ENCODE results near the gene ALPP. TPM values are rescaled to one million over a fixed set of nuclear protein-coding genes. Genes with fewer than 3 reads are reported as not detected.

ALPP gene
- total and polyA plus RNA-seq, 2 donors (not counting 3 experiments of a cell fraction or from before 2014, with no cell fraction given), result not detected

GRCh38 chr2:232342635-232343565 lies 35.7 kb upstream of the ALPP start:
- Histone ChIP-seq H3K4me2 (ENCODE audit: insufficient read depth, low read length) (no peak overlapping the region), H3K9ac (replicated peaks; ENCODE audit: extremely low read depth, insufficient read depth, low read length) (no peak overlapping the region), H4K20me1 (replicated peaks; ENCODE audit: control insufficient read depth, extremely low read depth, insufficient read depth, low read length) (no peaks in the 10 kb centered on the region), H3K27me3 (ENCODE audit: control insufficient read depth in 2 of 2, insufficient read depth in 2 of 2, low read length in 2 of 2) (peaks cover 0 to 3% of the 10 kb centered on the region in 2 experiments), H3K36me3 (ENCODE audit: control insufficient read depth in 2 of 2, extremely low read depth in 1 of 2, insufficient read depth in 2 of 2, low read length in 2 of 2) (no peaks in the 10 kb centered on the region), H3K9me1 (replicated peaks; ENCODE audit: control insufficient read depth, extremely low read depth, insufficient read depth, low read length) (no peaks in the 10 kb centered on the region), H3K79me2 (ENCODE audit: control insufficient read depth, insufficient read depth, low read length) (no peaks in the 10 kb centered on the region), H3K27ac (ENCODE audit: insufficient read depth, low read depth, low read length) (no peak overlapping the region), H2AFZ (ENCODE audit: low read depth, low read length) (no peak overlapping the region), H3K9me3 (replicated peaks; ENCODE audit: control insufficient read depth, insufficient read depth, low read length) (no peaks in the 10 kb centered on the region), H3K4me3 (replicated peaks in 1 of 3; ENCODE audit: insufficient read depth in 1 of 3, low read depth in 1 of 3, low read length in 3 of 3) (no peak overlapping the region), H3K4me1 (ENCODE audit: control insufficient read depth, extremely low read depth, insufficient read depth, low read length) (no peaks in the 10 kb centered on the region)
- dilution Hi-C loops (cut with MboI; ENCODE audit: extremely low pct_ligation_motif_present, low sequenced_read_pairs), result no loop called here
- no peak for TF ChIP-seq CTCF (IDR thresholded peaks at IDR 0.05; ENCODE audit: extremely low read depth in 1 of 2, insufficient read depth in 1 of 2, low read depth in 1 of 2, low read length in 2 of 2)
- no peak for TF ChIP-seq POLR2A (IDR thresholded peaks at IDR 0.05; ENCODE audit: low read depth, low read length)
- TF ChIP-seq MAX (IDR thresholded peaks at IDR 0.05; ENCODE audit: insufficient read depth, insufficient read length), result no peak
- CTCF ChIA-PET, result interaction anchor here (0.6 kb wide), 1 partner anchor 414 kb away, joined by 4 read pairs; no protein-coding TSS in a partner anchor
- DNase-seq (ENCODE audit: low read depth, low spot score), result no peak
- intact Hi-C loops (cut with micrococcal nuclease), result no loop called here
- BruUV-seq (replicated peaks), result no TSS peak
- POLR2A ChIA-PET, result interaction anchor here (0.7 kb wide), 1 partner anchor 114 kb away, joined by 4 read pairs; no protein-coding TSS in a partner anchor
- no peak for FAIRE-seq

GRCh38 chr2:232343821-232344220 lies 34.7 kb upstream of the ALPP start:
- no peaks in the 10 kb centered on the region for H3K36me3 ChIP-seq (ENCODE audit: control insufficient read depth in 2 of 2, extremely low read depth in 1 of 2, insufficient read depth in 2 of 2, low read length in 2 of 2)
- CTCF ChIA-PET, result interaction anchor here (1.3 to 1.6 kb wide), 2 partner anchors 8 to 22 kb away, joined by 3 read pairs; no protein-coding TSS in a partner anchor
- H3K27ac ChIP-seq (ENCODE audit: insufficient read depth, low read depth, low read length), result no peak overlapping the region
- H3K27me3 ChIP-seq (ENCODE audit: control insufficient read depth in 2 of 2, insufficient read depth in 2 of 2, low read length in 2 of 2), result peaks cover 0 to 3% of the 10 kb centered on the region in 2 experiments
- H3K9ac ChIP-seq (replicated peaks; ENCODE audit: extremely low read depth, insufficient read depth, low read length), result no peak overlapping the region
- H3K9me3 ChIP-seq (replicated peaks; ENCODE audit: control insufficient read depth, insufficient read depth, low read length), result no peaks in the 10 kb centered on the region
- no peak overlapping the region for H3K4me3 ChIP-seq (replicated peaks in 1 of 3; ENCODE audit: insufficient read depth in 1 of 3, low read depth in 1 of 3, low read length in 3 of 3)
- no peak for TF ChIP-seq POLR2A (IDR thresholded peaks at IDR 0.05; ENCODE audit: low read depth, low read length)
- no peak for TF ChIP-seq POLR2AphosphoS5 (IDR thresholded peaks at IDR 0.05; ENCODE audit: insufficient read depth, low read depth, low read length)
- no peak for TF ChIP-seq FOS (IDR thresholded peaks at IDR 0.05; ENCODE audit: borderline replicate concordance, insufficient read depth, low read length)
- TF ChIP-seq MAX (IDR thresholded peaks at IDR 0.05; ENCODE audit: insufficient read depth, insufficient read length), result no peak
- TF ChIP-seq JUN (IDR thresholded peaks at IDR 0.05; ENCODE audit: borderline replicate concordance, insufficient read depth, insufficient read length, low read depth), result no peak
- TF ChIP-seq EZH2 (IDR thresholded peaks at IDR 0.05; ENCODE audit: borderline replicate concordance, low read depth, low read length, severe bottlenecking), result no peak
- TF ChIP-seq GATA2 (IDR thresholded peaks at IDR 0.05; ENCODE audit: insufficient read depth, insufficient read length, low read depth, low read length), result no peak
- TF ChIP-seq MYC (IDR thresholded peaks at IDR 0.05; ENCODE audit: low read depth, low read length), result no peak
- no peak for TF ChIP-seq CTCF (IDR thresholded peaks at IDR 0.05; ENCODE audit: extremely low read depth in 1 of 2, insufficient read depth in 1 of 2, low read depth in 1 of 2, low read length in 2 of 2)
- DNase-seq (ENCODE audit: low read depth, low spot score) (no peak), FAIRE-seq (no peak)
- POLR2A ChIA-PET, result no interaction called here
- no peaks in the 10 kb centered on the region for H3K4me1 ChIP-seq (ENCODE audit: control insufficient read depth, extremely low read depth, insufficient read depth, low read length)
- no peaks in the 10 kb centered on the region for H3K79me2 ChIP-seq (ENCODE audit: control insufficient read depth, insufficient read depth, low read length)
- H2AFZ ChIP-seq (ENCODE audit: low read depth, low read length), result no peak overlapping the region
- BruUV-seq (replicated peaks), result no TSS peak
- intact Hi-C loops (cut with micrococcal nuclease), result no loop called here
- no peaks in the 10 kb centered on the region for H3K9me1 ChIP-seq (replicated peaks; ENCODE audit: control insufficient read depth, extremely low read depth, insufficient read depth, low read length)
- no peaks in the 10 kb centered on the region for H4K20me1 ChIP-seq (replicated peaks; ENCODE audit: control insufficient read depth, extremely low read depth, insufficient read depth, low read length)
- no peak overlapping the region for H3K4me2 ChIP-seq (ENCODE audit: insufficient read depth, low read length)
- dilution Hi-C loops (cut with MboI; ENCODE audit: extremely low pct_ligation_motif_present, low sequenced_read_pairs), result no loop called here
